WTC11 (cell line): ENCODE data around the gene POU2F3. TPM values are rescaled to one million over a fixed set of nuclear protein-coding genes. Genes with fewer than 3 reads are reported as not detected.

Source experiments
- ATAC-seq: fragments of 200-7000 bp; cut with Tn5 transposase; 2 replicates; pipeline ENCODE4 v1.10.0; 2021; ENCODE audit warnings: mild to moderate bottlenecking, moderate library complexity
- CTCF ChIA-PET: fragments of 300-600 bp; sonication (Branson Sonifier 250); formaldehyde crosslinking; loops from one replicate; lab custom pipeline; 2021; ENCODE audit warnings: antibody characterized with exemption; lab: Charles Lee
- POLR2A ChIA-PET: fragments of 350-600 bp; sonication (Branson Sonifier 250); formaldehyde crosslinking; loops from one replicate; lab custom pipeline; 2021; ENCODE audit warnings: antibody characterized with exemption; lab: Charles Lee
- DNase-seq: peaks from one replicate; pipeline ENCODE4 v3.0.0; 2021; ENCODE audit warnings: low spot score
- H3K27ac Mint-ChIP-seq: 2 replicates; pipeline ENCODE4 v1.8.0; 2021; ENCODE audit warnings: mixed read lengths
- H3K27me3 Mint-ChIP-seq: 2 replicates; pipeline ENCODE4 v1.8.0; 2021; ENCODE audit warnings: low read depth, mild to moderate bottlenecking, moderate library complexity, mixed read lengths
- H3K36me3 Mint-ChIP-seq: 2 replicates; pipeline ENCODE4 v1.8.0; 2021; ENCODE audit warnings: mixed read lengths
- H3K4me1 Mint-ChIP-seq: 2 replicates; pipeline ENCODE4 v1.8.0; 2022; ENCODE audit warnings: mixed read lengths
- H3K4me3 Mint-ChIP-seq: 2 replicates; pipeline ENCODE4 v1.8.0; 2021; ENCODE audit warnings: mild to moderate bottlenecking, moderate library complexity, mixed read lengths
- H3K9me3 Mint-ChIP-seq: 2 replicates; pipeline ENCODE4 v1.8.0; 2021; ENCODE audit warnings: mixed read lengths
- CREM ChIP-seq: sonication (generic); formaldehyde crosslinking; IDR thresholded peaks from 2 replicates; pipeline ENCODE4 v1.8.1; 2022; ENCODE audit warnings: mild to moderate bottlenecking, missing genetic modification reagents, moderate library complexity
- GTF2I ChIP-seq: fragments of 250-450 bp; sonication (Bioruptor Pico); conservative IDR thresholded peaks from 2 replicates; pipeline ENCODE4 v1.4.0; 2021; ENCODE audit warnings: mild to moderate bottlenecking
- KAT7 ChIP-seq: sonication (generic); formaldehyde crosslinking; IDR thresholded peaks from 2 replicates; pipeline ENCODE4 v1.8.1; 2023; ENCODE audit warnings: missing genetic modification reagents, mild to moderate bottlenecking, borderline replicate concordance
- MXD4 ChIP-seq: fragments of 250-450 bp; sonication (Bioruptor Pico); IDR thresholded peaks from 2 replicates; pipeline ENCODE4 v1.8.0; 2021; ENCODE audit warnings: mild to moderate bottlenecking, moderate library complexity, borderline replicate concordance
- MYBL2 ChIP-seq: sonication (generic); formaldehyde crosslinking; IDR thresholded peaks from 2 replicates; pipeline ENCODE4 v1.8.1; 2023; ENCODE audit warnings: mild to moderate bottlenecking, moderate library complexity, missing genetic modification reagents
- NFATC4 ChIP-seq: fragments of 250-450 bp; sonication (Bioruptor Pico); IDR thresholded peaks from 2 replicates; pipeline ENCODE4 v1.9.0; 2021; ENCODE audit warnings: mild to moderate bottlenecking
- NFE2L1 ChIP-seq: sonication (generic); formaldehyde crosslinking; IDR thresholded peaks from 2 replicates; pipeline ENCODE4 v1.8.1; 2023; ENCODE audit warnings: missing genetic modification reagents
- NR1H2 ChIP-seq: sonication (generic); formaldehyde crosslinking; IDR thresholded peaks from 2 replicates; pipeline ENCODE4 v1.9.0; 2021; ENCODE audit warnings: mild to moderate bottlenecking, moderate library complexity, missing genetic modification reagents
- NR3C1 ChIP-seq: sonication (generic); formaldehyde crosslinking; conservative IDR thresholded peaks from 2 replicates; pipeline ENCODE4 v1.8.1; 2023; ENCODE audit warnings: low read depth, mild to moderate bottlenecking, missing genetic modification reagents
- RORB ChIP-seq: fragments of 250-450 bp; sonication (Bioruptor Pico); IDR thresholded peaks from 2 replicates; pipeline ENCODE4 v1.9.0; 2021; ENCODE audit warnings: mild to moderate bottlenecking
- ZNF138 ChIP-seq: sonication (generic); formaldehyde crosslinking; conservative IDR thresholded peaks from 2 replicates; pipeline ENCODE4 v1.8.1; 2022; ENCODE audit warnings: mild to moderate bottlenecking, moderate library complexity, missing genetic modification reagents
- ZNF416 ChIP-seq: fragments of 250-450 bp; sonication (Bioruptor Pico); IDR thresholded peaks from 2 replicates; pipeline ENCODE4 v1.9.0; 2021; ENCODE audit warnings: mild to moderate bottlenecking, inconsistent platforms
- total RNA-seq: library from RNA; stranded (reverse); gene quantifications from 3 replicates; pipeline ENCODE4 v1.2.3, GENCODE V29; 2021
- TF ChIP-seq, protein P1 (sequence below): sonication (generic); formaldehyde crosslinking; IDR thresholded peaks from 2 replicates; pipeline ENCODE4 v1.8.1; 2023; ENCODE audit warnings: mild to moderate bottlenecking, missing genetic modification reagents, borderline replicate concordance
- TF ChIP-seq, protein P2 (sequence below): sonication (generic); formaldehyde crosslinking; conservative IDR thresholded peaks from 2 replicates; pipeline ENCODE4 v1.8.1; 2022; ENCODE audit warnings: mild to moderate bottlenecking, missing genetic modification reagents
- TF ChIP-seq, protein P3 (sequence below): sonication (generic); formaldehyde crosslinking; IDR thresholded peaks from 2 replicates; pipeline ENCODE4 v1.8.0; 2022; ENCODE audit warnings: missing genetic modification reagents
- TF ChIP-seq, protein P4 (sequence below): fragments of 250-450 bp; sonication (Bioruptor Pico); IDR thresholded peaks from 2 replicates; pipeline ENCODE4 v1.9.0; 2021; ENCODE audit warnings: mild to moderate bottlenecking, borderline replicate concordance
- TF ChIP-seq, protein P5 (sequence below): sonication (generic); formaldehyde crosslinking; IDR thresholded peaks from 2 replicates; pipeline ENCODE4 v1.8.1; 2022; ENCODE audit warnings: low read depth, mild to moderate bottlenecking, moderate library complexity, missing genetic modification reagents, borderline replicate concordance
- TF ChIP-seq, protein P6 (sequence below): fragments of 250-450 bp; sonication (Bioruptor Pico); conservative IDR thresholded peaks from 2 replicates; pipeline ENCODE4 v1.9.0; 2021; ENCODE audit warnings: mild to moderate bottlenecking

The POU2F3 gene
- total RNA-seq, 1 experiment from 2014 or later: 0.61 TPM

DNA sequence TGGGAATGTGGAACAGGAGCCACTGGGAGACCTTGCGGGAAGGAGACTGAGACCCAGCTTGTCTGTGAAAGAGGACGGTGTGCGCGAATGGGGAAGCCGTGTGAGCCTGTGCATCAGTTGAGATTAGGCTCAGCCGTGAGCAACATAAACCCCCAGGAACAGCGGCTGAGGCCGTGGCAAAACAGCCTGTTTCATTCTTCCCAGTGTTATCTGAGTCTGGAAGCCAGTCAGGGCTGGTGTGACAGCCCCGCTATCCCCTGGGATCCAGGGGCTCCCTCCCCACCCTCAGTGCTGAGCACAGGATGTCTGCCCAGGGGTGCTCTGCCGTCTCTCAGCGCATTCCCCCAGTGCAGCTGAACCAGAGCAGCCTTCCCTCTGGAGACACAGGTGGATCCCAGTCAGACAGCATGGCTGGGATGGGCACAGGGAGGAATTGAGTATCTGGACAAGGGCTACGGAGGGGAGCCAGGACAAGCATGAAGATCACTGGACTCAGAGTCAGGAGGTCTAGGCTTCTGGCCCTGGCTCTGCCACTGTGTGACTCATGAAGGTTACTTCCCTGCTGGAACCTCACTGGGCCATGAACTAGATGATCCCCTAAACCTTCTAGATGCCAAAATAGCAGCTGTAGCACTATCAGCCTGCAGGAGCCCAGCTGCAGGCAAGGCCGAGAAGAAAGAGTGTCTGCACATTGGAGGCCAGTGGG lies 20.6 kb upstream of the POU2F3 start:
- Mint-ChIP-seq H3K9me3 (no peaks in the 10 kb centered on the region), H3K27ac (no peak overlapping the region), H3K4me1 (peaks cover 15% of the 10 kb centered on the region), H3K27me3 (peaks cover 62% of the 10 kb centered on the region), H3K4me3 (no peak overlapping the region), H3K36me3 (no peaks in the 10 kb centered on the region)
- DNase-seq: no peak
- TF ChIP-seq MYBL2 (CRISPR knock-in tag) (no peak), KAT7 (no peak), NFATC4 (CRISPR knock-in tag) (no peak), NFE2L1 (CRISPR knock-in tag) (no peak), NR3C1 (no peak), ZNF416 (CRISPR knock-in tag) (no peak), ZNF138 (CRISPR knock-in tag) (no peak), MXD4 (CRISPR knock-in tag) (no peak)
- TF ChIP-seq, protein P1, sequence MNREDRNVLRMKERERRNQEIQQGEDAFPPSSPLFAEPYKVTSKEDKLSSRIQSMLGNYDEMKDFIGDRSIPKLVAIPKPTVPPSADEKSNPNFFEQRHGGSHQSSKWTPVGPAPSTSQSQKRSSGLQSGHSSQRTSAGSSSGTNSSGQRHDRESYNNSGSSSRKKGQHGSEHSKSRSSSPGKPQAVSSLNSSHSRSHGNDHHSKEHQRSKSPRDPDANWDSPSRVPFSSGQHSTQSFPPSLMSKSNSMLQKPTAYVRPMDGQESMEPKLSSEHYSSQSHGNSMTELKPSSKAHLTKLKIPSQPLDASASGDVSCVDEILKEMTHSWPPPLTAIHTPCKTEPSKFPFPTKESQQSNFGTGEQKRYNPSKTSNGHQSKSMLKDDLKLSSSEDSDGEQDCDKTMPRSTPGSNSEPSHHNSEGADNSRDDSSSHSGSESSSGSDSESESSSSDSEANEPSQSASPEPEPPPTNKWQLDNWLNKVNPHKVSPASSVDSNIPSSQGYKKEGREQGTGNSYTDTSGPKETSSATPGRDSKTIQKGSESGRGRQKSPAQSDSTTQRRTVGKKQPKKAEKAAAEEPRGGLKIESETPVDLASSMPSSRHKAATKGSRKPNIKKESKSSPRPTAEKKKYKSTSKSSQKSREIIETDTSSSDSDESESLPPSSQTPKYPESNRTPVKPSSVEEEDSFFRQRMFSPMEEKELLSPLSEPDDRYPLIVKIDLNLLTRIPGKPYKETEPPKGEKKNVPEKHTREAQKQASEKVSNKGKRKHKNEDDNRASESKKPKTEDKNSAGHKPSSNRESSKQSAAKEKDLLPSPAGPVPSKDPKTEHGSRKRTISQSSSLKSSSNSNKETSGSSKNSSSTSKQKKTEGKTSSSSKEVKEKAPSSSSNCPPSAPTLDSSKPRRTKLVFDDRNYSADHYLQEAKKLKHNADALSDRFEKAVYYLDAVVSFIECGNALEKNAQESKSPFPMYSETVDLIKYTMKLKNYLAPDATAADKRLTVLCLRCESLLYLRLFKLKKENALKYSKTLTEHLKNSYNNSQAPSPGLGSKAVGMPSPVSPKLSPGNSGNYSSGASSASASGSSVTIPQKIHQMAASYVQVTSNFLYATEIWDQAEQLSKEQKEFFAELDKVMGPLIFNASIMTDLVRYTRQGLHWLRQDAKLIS: no peak
- POLR2A ChIA-PET: no interaction called here
- no peak for ATAC-seq
- CTCF ChIA-PET: interaction anchor here (1.6 to 3.4 kb wide), 2 partner anchors 10 kb away, joined by 5 to 11 read pairs; no protein-coding TSS in a partner anchor

DNA sequence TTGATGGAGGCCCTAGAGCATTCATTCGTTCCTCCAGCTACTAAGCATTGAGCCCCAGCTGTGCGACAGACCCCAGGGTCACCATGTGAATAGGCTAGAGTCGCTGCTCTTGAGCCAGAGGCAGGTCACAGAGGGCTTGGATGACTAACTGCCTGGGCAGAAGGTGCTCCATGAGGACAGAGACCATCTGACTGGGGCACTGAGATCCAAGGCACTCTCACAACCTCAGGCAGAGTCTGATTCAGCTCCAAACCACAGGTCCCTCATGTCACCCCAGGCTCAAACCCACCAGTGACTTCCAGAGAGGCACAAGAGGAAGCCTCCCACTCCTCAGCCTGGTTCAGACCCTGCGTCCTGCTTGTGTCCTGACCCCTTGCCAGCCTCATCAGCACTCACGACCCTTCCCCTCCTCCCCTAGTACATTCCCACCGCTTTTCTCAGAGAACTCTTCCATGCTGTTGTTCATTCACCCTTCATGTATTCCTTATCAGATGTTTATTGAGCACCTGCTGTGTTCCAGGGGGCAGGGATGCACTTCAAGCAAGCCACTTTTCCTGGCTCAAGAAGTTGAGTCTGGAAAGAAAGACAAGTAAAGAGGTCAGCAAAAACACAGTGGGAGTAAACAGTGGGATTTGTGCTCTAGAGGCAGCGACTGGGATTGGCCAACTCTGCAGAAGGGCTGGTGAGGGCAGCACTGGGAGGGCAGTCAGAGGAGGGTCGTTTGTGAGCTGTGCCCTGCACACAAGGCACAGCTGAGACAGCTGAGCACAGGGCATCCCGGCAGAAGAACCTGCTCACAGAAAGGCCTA lies 19.8 kb upstream of the POU2F3 start:
- CTCF ChIA-PET: interaction anchor here (1.6 kb wide), 1 partner anchor 9 kb away, joined by 5 read pairs; no protein-coding TSS in a partner anchor
- H3K27ac Mint-ChIP-seq: no peak overlapping the region
- no peak for TF ChIP-seq RORB (CRISPR knock-in tag)
- TF ChIP-seq CREM (CRISPR knock-in tag): no peak
- no peak for TF ChIP-seq GTF2I (CRISPR knock-in tag)
- no peak for TF ChIP-seq NR1H2
- TF ChIP-seq, protein P2, sequence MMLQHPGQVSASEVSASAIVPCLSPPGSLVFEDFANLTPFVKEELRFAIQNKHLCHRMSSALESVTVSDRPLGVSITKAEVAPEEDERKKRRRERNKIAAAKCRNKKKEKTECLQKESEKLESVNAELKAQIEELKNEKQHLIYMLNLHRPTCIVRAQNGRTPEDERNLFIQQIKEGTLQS (CRISPR knock-in tag): no peak
- TF ChIP-seq, protein P3, sequence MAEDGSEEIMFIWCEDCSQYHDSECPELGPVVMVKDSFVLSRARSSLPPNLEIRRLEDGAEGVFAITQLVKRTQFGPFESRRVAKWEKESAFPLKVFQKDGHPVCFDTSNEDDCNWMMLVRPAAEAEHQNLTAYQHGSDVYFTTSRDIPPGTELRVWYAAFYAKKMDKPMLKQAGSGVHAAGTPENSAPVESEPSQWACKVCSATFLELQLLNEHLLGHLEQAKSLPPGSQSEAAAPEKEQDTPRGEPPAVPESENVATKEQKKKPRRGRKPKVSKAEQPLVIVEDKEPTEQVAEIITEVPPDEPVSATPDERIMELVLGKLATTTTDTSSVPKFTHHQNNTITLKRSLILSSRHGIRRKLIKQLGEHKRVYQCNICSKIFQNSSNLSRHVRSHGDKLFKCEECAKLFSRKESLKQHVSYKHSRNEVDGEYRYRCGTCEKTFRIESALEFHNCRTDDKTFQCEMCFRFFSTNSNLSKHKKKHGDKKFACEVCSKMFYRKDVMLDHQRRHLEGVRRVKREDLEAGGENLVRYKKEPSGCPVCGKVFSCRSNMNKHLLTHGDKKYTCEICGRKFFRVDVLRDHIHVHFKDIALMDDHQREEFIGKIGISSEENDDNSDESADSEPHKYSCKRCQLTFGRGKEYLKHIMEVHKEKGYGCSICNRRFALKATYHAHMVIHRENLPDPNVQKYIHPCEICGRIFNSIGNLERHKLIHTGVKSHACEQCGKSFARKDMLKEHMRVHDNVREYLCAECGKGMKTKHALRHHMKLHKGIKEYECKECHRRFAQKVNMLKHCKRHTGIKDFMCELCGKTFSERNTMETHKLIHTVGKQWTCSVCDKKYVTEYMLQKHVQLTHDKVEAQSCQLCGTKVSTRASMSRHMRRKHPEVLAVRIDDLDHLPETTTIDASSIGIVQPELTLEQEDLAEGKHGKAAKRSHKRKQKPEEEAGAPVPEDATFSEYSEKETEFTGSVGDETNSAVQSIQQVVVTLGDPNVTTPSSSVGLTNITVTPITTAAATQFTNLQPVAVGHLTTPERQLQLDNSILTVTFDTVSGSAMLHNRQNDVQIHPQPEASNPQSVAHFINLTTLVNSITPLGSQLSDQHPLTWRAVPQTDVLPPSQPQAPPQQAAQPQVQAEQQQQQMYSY: no peak
- TF ChIP-seq, protein P4, sequence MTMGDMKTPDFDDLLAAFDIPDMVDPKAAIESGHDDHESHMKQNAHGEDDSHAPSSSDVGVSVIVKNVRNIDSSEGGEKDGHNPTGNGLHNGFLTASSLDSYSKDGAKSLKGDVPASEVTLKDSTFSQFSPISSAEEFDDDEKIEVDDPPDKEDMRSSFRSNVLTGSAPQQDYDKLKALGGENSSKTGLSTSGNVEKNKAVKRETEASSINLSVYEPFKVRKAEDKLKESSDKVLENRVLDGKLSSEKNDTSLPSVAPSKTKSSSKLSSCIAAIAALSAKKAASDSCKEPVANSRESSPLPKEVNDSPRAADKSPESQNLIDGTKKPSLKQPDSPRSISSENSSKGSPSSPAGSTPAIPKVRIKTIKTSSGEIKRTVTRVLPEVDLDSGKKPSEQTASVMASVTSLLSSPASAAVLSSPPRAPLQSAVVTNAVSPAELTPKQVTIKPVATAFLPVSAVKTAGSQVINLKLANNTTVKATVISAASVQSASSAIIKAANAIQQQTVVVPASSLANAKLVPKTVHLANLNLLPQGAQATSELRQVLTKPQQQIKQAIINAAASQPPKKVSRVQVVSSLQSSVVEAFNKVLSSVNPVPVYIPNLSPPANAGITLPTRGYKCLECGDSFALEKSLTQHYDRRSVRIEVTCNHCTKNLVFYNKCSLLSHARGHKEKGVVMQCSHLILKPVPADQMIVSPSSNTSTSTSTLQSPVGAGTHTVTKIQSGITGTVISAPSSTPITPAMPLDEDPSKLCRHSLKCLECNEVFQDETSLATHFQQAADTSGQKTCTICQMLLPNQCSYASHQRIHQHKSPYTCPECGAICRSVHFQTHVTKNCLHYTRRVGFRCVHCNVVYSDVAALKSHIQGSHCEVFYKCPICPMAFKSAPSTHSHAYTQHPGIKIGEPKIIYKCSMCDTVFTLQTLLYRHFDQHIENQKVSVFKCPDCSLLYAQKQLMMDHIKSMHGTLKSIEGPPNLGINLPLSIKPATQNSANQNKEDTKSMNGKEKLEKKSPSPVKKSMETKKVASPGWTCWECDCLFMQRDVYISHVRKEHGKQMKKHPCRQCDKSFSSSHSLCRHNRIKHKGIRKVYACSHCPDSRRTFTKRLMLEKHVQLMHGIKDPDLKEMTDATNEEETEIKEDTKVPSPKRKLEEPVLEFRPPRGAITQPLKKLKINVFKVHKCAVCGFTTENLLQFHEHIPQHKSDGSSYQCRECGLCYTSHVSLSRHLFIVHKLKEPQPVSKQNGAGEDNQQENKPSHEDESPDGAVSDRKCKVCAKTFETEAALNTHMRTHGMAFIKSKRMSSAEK (CRISPR knock-in tag): no peak
- TF ChIP-seq, protein P5, sequence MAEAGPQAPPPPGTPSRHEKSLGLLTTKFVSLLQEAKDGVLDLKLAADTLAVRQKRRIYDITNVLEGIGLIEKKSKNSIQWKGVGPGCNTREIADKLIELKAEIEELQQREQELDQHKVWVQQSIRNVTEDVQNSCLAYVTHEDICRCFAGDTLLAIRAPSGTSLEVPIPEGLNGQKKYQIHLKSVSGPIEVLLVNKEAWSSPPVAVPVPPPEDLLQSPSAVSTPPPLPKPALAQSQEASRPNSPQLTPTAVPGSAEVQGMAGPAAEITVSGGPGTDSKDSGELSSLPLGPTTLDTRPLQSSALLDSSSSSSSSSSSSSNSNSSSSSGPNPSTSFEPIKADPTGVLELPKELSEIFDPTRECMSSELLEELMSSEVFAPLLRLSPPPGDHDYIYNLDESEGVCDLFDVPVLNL (CRISPR knock-in tag): no peak
- TF ChIP-seq, protein P6, sequence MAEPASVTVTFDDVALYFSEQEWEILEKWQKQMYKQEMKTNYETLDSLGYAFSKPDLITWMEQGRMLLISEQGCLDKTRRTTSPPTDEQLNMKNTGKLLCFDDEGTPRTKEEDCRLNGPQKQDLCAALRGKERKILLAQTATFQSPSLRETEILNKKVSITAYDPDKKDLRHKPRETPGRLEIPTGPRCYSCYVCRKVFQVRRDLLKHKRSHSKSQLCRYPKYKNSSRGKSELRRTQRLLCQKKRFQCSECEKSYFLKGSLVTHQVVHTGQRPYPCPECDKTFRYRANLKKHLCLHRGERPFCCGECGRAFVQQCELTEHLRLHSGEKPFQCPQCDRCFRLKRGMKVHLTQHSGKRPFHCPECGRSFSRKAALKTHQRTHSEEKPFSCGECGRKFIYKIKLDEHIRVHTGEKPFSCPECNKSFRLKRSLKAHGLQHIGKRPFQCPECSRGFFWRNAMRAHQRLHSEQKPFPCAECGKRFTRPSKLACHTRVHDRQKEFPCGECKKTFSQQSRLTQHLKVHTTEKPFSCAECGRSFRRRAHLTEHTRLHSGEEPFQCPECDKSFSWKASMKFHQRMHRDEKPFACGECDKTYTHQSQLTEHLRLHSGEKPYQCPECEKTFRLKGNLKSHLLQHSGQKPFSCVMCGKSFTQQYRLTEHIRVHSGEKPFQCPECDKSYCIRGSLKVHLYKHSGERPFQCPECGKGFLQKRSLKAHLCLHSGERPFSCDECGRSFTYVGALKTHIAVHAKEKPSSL: no peak

More for the DNA sequence above, 19.8 kb upstream of the POU2F3 start:
- Mint-ChIP-seq H3K9me3 (no peaks in the 10 kb centered on the region), H3K36me3 (no peaks in the 10 kb centered on the region), H3K4me1 (peaks cover 22% of the 10 kb centered on the region), H3K4me3 (no peak overlapping the region), H3K27me3 (peaks cover 57% of the 10 kb centered on the region)
- POLR2A ChIA-PET: no interaction called here
- ATAC-seq: no peak; the same call in 1 of the 2 replicates
- no peak for DNase-seq
